Measurements from ENCODE around the gene RFX1. TPM values are rescaled to one million over a fixed set of nuclear protein-coding genes. Genes with fewer than 3 reads are reported as not detected.

Gene RFX1
- total and polyA plus RNA-seq, 9 of the 15 experiments (the other 6 are each of a cell fraction or from before 2014, with no cell fraction given), result 0.14 to 19.3 (median 1.2) TPM

- TF ChIP-seq, protein P1, sequence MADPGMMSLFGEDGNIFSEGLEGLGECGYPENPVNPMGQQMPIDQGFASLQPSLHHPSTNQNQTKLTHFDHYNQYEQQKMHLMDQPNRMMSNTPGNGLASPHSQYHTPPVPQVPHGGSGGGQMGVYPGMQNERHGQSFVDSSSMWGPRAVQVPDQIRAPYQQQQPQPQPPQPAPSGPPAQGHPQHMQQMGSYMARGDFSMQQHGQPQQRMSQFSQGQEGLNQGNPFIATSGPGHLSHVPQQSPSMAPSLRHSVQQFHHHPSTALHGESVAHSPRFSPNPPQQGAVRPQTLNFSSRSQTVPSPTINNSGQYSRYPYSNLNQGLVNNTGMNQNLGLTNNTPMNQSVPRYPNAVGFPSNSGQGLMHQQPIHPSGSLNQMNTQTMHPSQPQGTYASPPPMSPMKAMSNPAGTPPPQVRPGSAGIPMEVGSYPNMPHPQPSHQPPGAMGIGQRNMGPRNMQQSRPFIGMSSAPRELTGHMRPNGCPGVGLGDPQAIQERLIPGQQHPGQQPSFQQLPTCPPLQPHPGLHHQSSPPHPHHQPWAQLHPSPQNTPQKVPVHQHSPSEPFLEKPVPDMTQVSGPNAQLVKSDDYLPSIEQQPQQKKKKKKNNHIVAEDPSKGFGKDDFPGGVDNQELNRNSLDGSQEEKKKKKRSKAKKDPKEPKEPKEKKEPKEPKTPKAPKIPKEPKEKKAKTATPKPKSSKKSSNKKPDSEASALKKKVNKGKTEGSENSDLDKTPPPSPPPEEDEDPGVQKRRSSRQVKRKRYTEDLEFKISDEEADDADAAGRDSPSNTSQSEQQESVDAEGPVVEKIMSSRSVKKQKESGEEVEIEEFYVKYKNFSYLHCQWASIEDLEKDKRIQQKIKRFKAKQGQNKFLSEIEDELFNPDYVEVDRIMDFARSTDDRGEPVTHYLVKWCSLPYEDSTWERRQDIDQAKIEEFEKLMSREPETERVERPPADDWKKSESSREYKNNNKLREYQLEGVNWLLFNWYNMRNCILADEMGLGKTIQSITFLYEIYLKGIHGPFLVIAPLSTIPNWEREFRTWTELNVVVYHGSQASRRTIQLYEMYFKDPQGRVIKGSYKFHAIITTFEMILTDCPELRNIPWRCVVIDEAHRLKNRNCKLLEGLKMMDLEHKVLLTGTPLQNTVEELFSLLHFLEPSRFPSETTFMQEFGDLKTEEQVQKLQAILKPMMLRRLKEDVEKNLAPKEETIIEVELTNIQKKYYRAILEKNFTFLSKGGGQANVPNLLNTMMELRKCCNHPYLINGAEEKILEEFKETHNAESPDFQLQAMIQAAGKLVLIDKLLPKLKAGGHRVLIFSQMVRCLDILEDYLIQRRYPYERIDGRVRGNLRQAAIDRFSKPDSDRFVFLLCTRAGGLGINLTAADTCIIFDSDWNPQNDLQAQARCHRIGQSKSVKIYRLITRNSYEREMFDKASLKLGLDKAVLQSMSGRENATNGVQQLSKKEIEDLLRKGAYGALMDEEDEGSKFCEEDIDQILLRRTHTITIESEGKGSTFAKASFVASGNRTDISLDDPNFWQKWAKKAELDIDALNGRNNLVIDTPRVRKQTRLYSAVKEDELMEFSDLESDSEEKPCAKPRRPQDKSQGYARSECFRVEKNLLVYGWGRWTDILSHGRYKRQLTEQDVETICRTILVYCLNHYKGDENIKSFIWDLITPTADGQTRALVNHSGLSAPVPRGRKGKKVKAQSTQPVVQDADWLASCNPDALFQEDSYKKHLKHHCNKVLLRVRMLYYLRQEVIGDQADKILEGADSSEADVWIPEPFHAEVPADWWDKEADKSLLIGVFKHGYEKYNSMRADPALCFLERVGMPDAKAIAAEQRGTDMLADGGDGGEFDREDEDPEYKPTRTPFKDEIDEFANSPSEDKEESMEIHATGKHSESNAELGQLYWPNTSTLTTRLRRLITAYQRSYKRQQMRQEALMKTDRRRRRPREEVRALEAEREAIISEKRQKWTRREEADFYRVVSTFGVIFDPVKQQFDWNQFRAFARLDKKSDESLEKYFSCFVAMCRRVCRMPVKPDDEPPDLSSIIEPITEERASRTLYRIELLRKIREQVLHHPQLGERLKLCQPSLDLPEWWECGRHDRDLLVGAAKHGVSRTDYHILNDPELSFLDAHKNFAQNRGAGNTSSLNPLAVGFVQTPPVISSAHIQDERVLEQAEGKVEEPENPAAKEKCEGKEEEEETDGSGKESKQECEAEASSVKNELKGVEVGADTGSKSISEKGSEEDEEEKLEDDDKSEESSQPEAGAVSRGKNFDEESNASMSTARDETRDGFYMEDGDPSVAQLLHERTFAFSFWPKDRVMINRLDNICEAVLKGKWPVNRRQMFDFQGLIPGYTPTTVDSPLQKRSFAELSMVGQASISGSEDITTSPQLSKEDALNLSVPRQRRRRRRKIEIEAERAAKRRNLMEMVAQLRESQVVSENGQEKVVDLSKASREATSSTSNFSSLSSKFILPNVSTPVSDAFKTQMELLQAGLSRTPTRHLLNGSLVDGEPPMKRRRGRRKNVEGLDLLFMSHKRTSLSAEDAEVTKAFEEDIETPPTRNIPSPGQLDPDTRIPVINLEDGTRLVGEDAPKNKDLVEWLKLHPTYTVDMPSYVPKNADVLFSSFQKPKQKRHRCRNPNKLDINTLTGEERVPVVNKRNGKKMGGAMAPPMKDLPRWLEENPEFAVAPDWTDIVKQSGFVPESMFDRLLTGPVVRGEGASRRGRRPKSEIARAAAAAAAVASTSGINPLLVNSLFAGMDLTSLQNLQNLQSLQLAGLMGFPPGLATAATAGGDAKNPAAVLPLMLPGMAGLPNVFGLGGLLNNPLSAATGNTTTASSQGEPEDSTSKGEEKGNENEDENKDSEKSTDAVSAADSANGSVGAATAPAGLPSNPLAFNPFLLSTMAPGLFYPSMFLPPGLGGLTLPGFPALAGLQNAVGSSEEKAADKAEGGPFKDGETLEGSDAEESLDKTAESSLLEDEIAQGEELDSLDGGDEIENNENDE (IDR thresholded peaks at IDR 0.05; ENCODE audit: low read depth, low read length), result no peak
- TF ChIP-seq GABPA (tag; conservative IDR thresholded peaks at IDR 0.05; ENCODE audit: low read depth) (peak; percentile 74), TFAP4 (CRISPR knock-in tag; IDR thresholded peaks at IDR 0.05; ENCODE audit: borderline replicate concordance) (peak; percentile 93), ZNF696 (CRISPR knock-in tag; conservative IDR thresholded peaks at IDR 0.05) (no peak), PBX2 (CRISPR knock-in tag; IDR thresholded peaks at IDR 0.05; ENCODE audit: low read depth) (peak; percentile 95), PBX2 (tag; conservative IDR thresholded peaks at IDR 0.05; ENCODE audit: low read depth) (peak; percentile 100), ZNF785 (CRISPR knock-in tag; IDR thresholded peaks at IDR 0.05) (no peak), IRF2 (CRISPR knock-in tag; IDR thresholded peaks at IDR 0.05) (no peak), TAF7 (tag; IDR thresholded peaks at IDR 0.05) (no peak), PHB (CRISPR knock-in tag; IDR thresholded peaks at IDR 0.05) (no peak)
- TF ChIP-seq, protein P2, sequence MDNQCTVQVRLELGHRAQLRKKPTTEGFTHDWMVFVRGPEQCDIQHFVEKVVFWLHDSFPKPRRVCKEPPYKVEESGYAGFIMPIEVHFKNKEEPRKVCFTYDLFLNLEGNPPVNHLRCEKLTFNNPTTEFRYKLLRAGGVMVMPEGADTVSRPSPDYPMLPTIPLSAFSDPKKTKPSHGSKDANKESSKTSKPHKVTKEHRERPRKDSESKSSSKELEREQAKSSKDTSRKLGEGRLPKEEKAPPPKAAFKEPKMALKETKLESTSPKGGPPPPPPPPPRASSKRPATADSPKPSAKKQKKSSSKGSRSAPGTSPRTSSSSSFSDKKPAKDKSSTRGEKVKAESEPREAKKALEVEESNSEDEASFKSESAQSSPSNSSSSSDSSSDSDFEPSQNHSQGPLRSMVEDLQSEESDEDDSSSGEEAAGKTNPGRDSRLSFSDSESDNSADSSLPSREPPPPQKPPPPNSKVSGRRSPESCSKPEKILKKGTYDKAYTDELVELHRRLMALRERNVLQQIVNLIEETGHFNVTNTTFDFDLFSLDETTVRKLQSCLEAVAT (IDR thresholded peaks at IDR 0.05), result peak in 1 of 2 experiments; percentile 99; a peak in 2 of 4 replicates
Measured at GRCh38 chr19:14006085-14006765, at the start of gene RFX1 (continued).
